ENCODE results near the gene PAX5.

The PAX5 gene

GRCh38 chr9:36950389-36950788 lies 83.7 kb downstream of the PAX5 start:
- Histone ChIP-seq H3K23ac (ENCODE audit: low read depth, low read length, poor library complexity) (no peak overlapping the region), H3K36me3 (replicated peaks in 1 of 2; ENCODE audit: control insufficient read depth in 2 of 2, insufficient read depth in 2 of 2, low read length in 2 of 2) (peaks cover 0 to 19% of the 10 kb centered on the region in 2 donors), H3K18ac (ENCODE audit: low read length) (no peak overlapping the region), H4K91ac (ENCODE audit: low read depth, low read length, poor library complexity) (no peak overlapping the region), H3K79me1 (ENCODE audit: low read depth, low read length) (no peaks in the 10 kb centered on the region), H2AK5ac (ENCODE audit: low read depth, low read length) (no peak overlapping the region), H2BK15ac (ENCODE audit: low read length) (no peak overlapping the region), H3K27ac (replicated peaks; ENCODE audit: low read length) (no peak overlapping the region), H3K4me2 (ENCODE audit: insufficient read depth, low read length, poor library complexity, severe bottlenecking) (no peak overlapping the region), H2AFZ (ENCODE audit: low read length) (no peak overlapping the region), H2BK5ac (ENCODE audit: low read length) (no peak overlapping the region), H3K9me3 (replicated peaks in 1 of 2; ENCODE audit: control insufficient read depth in 2 of 2, insufficient read depth in 1 of 2, low read depth in 1 of 2, low read length in 2 of 2) (peaks cover 0 to 10% of the 10 kb centered on the region in 2 donors), H4K8ac (ENCODE audit: low read depth, low read length) (no peak overlapping the region), H3K4me3 (ENCODE audit: low read length in 2 of 2) (no peak overlapping the region), H3K4ac (ENCODE audit: low read length) (no peak overlapping the region), H3K4me1 (ENCODE audit: control insufficient read depth in 2 of 2, insufficient read depth in 1 of 2, low read depth in 1 of 2, low read length in 2 of 2) (no peaks in the 10 kb centered on the region), H2BK120ac (ENCODE audit: low read depth, low read length) (no peak overlapping the region), H3K14ac (ENCODE audit: low read length) (no peak overlapping the region), H3K9ac (ENCODE audit: low read depth, low read length, poor library complexity) (no peak overlapping the region), H3K27me3 (ENCODE audit: control insufficient read depth in 3 of 3, insufficient read depth in 3 of 3, low read depth in 1 of 3, low read length in 3 of 3) (no peaks in the 10 kb centered on the region), H2BK12ac (ENCODE audit: low read length) (no peak overlapping the region)
- DNase-seq (ENCODE audit: low spot score), result no peak
- WGBS, 2 donors (ENCODE audit: extremely low coverage in 2 of 2, insufficient read length in 2 of 2, insufficient replicate concordance in 1 of 2), result no CpG with 5 or more reads among the region's 4 CpGs

- H2BK5ac ChIP-seq (ENCODE audit: low read length), result no peak overlapping the region
- no peak overlapping the region for H2BK12ac ChIP-seq (ENCODE audit: low read length)
- no peak overlapping the region for H3K18ac ChIP-seq (ENCODE audit: low read length)
- no peaks in the 10 kb centered on the region for H3K4me1 ChIP-seq (ENCODE audit: control insufficient read depth in 2 of 2, insufficient read depth in 1 of 2, low read depth in 1 of 2, low read length in 2 of 2)
- no peak overlapping the region for H4K8ac ChIP-seq (ENCODE audit: low read depth, low read length)
- H2AFZ ChIP-seq (ENCODE audit: low read length), result no peak overlapping the region
- peaks cover 0 to 16% of the 10 kb centered on the region in 2 donors for H3K36me3 ChIP-seq (replicated peaks in 1 of 2; ENCODE audit: control insufficient read depth in 2 of 2, insufficient read depth in 2 of 2, low read length in 2 of 2)
- H2BK15ac ChIP-seq (ENCODE audit: low read length), result no peak overlapping the region
- no peak overlapping the region for H3K4ac ChIP-seq (ENCODE audit: low read length)
- no peak overlapping the region for H3K4me3 ChIP-seq (ENCODE audit: low read length in 2 of 2)
- DNase-seq (ENCODE audit: low spot score), result no peak
- no peaks in the 10 kb centered on the region for H3K79me1 ChIP-seq (ENCODE audit: low read depth, low read length)
- no peak overlapping the region for H2AK5ac ChIP-seq (ENCODE audit: low read depth, low read length)
- no peak overlapping the region for H3K27ac ChIP-seq (replicated peaks; ENCODE audit: low read length)
- no peaks in the 10 kb centered on the region for H3K27me3 ChIP-seq (ENCODE audit: control insufficient read depth in 3 of 3, insufficient read depth in 3 of 3, low read depth in 1 of 3, low read length in 3 of 3)
- no peak overlapping the region for H2BK120ac ChIP-seq (ENCODE audit: low read depth, low read length)
- WGBS, 2 donors (ENCODE audit: extremely low coverage in 2 of 2, insufficient read length in 2 of 2, insufficient replicate concordance in 1 of 2), result no CpG with 5 or more reads among the region's 6 CpGs
- H3K9ac ChIP-seq (ENCODE audit: low read depth, low read length, poor library complexity), result no peak overlapping the region
- H3K4me2 ChIP-seq (ENCODE audit: insufficient read depth, low read length, poor library complexity, severe bottlenecking), result no peak overlapping the region
- no peak overlapping the region for H3K23ac ChIP-seq (ENCODE audit: low read depth, low read length, poor library complexity)
- H4K91ac ChIP-seq (ENCODE audit: low read depth, low read length, poor library complexity), result no peak overlapping the region
- H3K14ac ChIP-seq (ENCODE audit: low read length), result peak overlapping the region; percentile 66
- H3K9me3 ChIP-seq (replicated peaks in 1 of 2; ENCODE audit: control insufficient read depth in 2 of 2, insufficient read depth in 1 of 2, low read depth in 1 of 2, low read length in 2 of 2), result peaks cover 0 to 4% of the 10 kb centered on the region in 2 donors
These were observed 84.6 kb downstream of the PAX5 start for GRCh38 chr9:36949466-36949865.

- Histone ChIP-seq H3K9ac (ENCODE audit: low read depth, low read length, poor library complexity) (no peak overlapping the region), H2AFZ (ENCODE audit: low read length) (no peak overlapping the region), H3K23ac (ENCODE audit: low read depth, low read length, poor library complexity) (no peak overlapping the region), H3K4me3 (ENCODE audit: low read length in 2 of 2) (no peak overlapping the region), H2BK15ac (ENCODE audit: low read length) (no peak overlapping the region), H2BK120ac (ENCODE audit: low read depth, low read length) (no peak overlapping the region), H3K14ac (ENCODE audit: low read length) (no peak overlapping the region), H2BK5ac (ENCODE audit: low read length) (no peak overlapping the region), H3K9me3 (replicated peaks in 1 of 2; ENCODE audit: control insufficient read depth in 2 of 2, insufficient read depth in 1 of 2, low read depth in 1 of 2, low read length in 2 of 2) (no peaks in the 10 kb centered on the region), H3K27ac (replicated peaks; ENCODE audit: low read length) (no peak overlapping the region), H3K36me3 (replicated peaks in 1 of 2; ENCODE audit: control insufficient read depth in 2 of 2, insufficient read depth in 2 of 2, low read length in 2 of 2) (peaks cover 0 to 17% of the 10 kb centered on the region in 2 donors), H3K4ac (ENCODE audit: low read length) (no peak overlapping the region), H2BK12ac (ENCODE audit: low read length) (no peak overlapping the region), H3K4me1 (ENCODE audit: control insufficient read depth in 2 of 2, insufficient read depth in 1 of 2, low read depth in 1 of 2, low read length in 2 of 2) (no peaks in the 10 kb centered on the region), H3K79me1 (ENCODE audit: low read depth, low read length) (no peaks in the 10 kb centered on the region), H2AK5ac (ENCODE audit: low read depth, low read length) (no peak overlapping the region), H3K4me2 (ENCODE audit: insufficient read depth, low read length, poor library complexity, severe bottlenecking) (no peak overlapping the region), H4K91ac (ENCODE audit: low read depth, low read length, poor library complexity) (no peak overlapping the region), H3K27me3 (ENCODE audit: control insufficient read depth in 3 of 3, insufficient read depth in 3 of 3, low read depth in 1 of 3, low read length in 3 of 3) (no peaks in the 10 kb centered on the region), H4K8ac (ENCODE audit: low read depth, low read length) (no peak overlapping the region), H3K18ac (ENCODE audit: low read length) (peak overlapping the region; percentile 62)
- no CpG with 5 or more reads among the region's 13 CpGs for WGBS, 2 donors (ENCODE audit: extremely low coverage in 2 of 2, insufficient read length in 2 of 2, insufficient replicate concordance in 1 of 2)
- DNase-seq (ENCODE audit: low spot score), result no peak
These were observed 86.0 kb downstream of the PAX5 start for GRCh38 chr9:36948051-36948450.

GRCh38 chr9:36946653-36947052 lies 87.4 kb downstream of the PAX5 start:
- WGBS, 2 donors (ENCODE audit: extremely low coverage in 2 of 2, insufficient read length in 2 of 2, insufficient replicate concordance in 1 of 2), result no CpG with 5 or more reads among the region's 5 CpGs
- no peak for DNase-seq (ENCODE audit: low spot score)
- Histone ChIP-seq H3K36me3 (replicated peaks in 1 of 2; ENCODE audit: control insufficient read depth in 2 of 2, insufficient read depth in 2 of 2, low read length in 2 of 2) (peaks cover 0 to 29% of the 10 kb centered on the region in 2 donors), H3K9me3 (replicated peaks in 1 of 2; ENCODE audit: control insufficient read depth in 2 of 2, insufficient read depth in 1 of 2, low read depth in 1 of 2, low read length in 2 of 2) (no peaks in the 10 kb centered on the region), H2AK5ac (ENCODE audit: low read depth, low read length) (no peak overlapping the region), H2BK120ac (ENCODE audit: low read depth, low read length) (no peak overlapping the region), H2BK12ac (ENCODE audit: low read length) (no peak overlapping the region), H3K18ac (ENCODE audit: low read length) (peak overlapping the region; percentile 65), H3K4me1 (ENCODE audit: control insufficient read depth in 2 of 2, insufficient read depth in 1 of 2, low read depth in 1 of 2, low read length in 2 of 2) (no peaks in the 10 kb centered on the region), H2BK15ac (ENCODE audit: low read length) (no peak overlapping the region), H4K91ac (ENCODE audit: low read depth, low read length, poor library complexity) (no peak overlapping the region), H3K9ac (ENCODE audit: low read depth, low read length, poor library complexity) (no peak overlapping the region), H2AFZ (ENCODE audit: low read length) (no peak overlapping the region), H3K27ac (replicated peaks; ENCODE audit: low read length) (no peak overlapping the region), H3K4me3 (ENCODE audit: low read length in 2 of 2) (no peak overlapping the region), H3K4ac (ENCODE audit: low read length) (no peak overlapping the region), H4K8ac (ENCODE audit: low read depth, low read length) (no peak overlapping the region), H3K79me1 (ENCODE audit: low read depth, low read length) (no peaks in the 10 kb centered on the region), H3K14ac (ENCODE audit: low read length) (no peak overlapping the region), H2BK5ac (ENCODE audit: low read length) (no peak overlapping the region), H3K4me2 (ENCODE audit: insufficient read depth, low read length, poor library complexity, severe bottlenecking) (no peak overlapping the region), H3K23ac (ENCODE audit: low read depth, low read length, poor library complexity) (no peak overlapping the region), H3K27me3 (ENCODE audit: control insufficient read depth in 3 of 3, insufficient read depth in 3 of 3, low read depth in 1 of 3, low read length in 3 of 3) (no peaks in the 10 kb centered on the region)
